Psoas muscle (tissue), 8 donors: ENCODE measurements around the gene SLC27A1. TPM values are rescaled to one million over a fixed set of nuclear protein-coding genes. Genes with fewer than 3 reads are reported as not detected.

Experiments
- ATAC-seq, 4 donors: fragments of 200-7000 bp; cut with Tn5 transposase; one replicate each; pipeline ENCODE4 v1.9.1; 2020; ENCODE audit warnings: moderate library complexity in 3 of 4, mild to moderate bottlenecking in 2 of 4
- DNase-seq, 2 donors: peaks; one replicate each; pipeline ENCODE4 v3.0.0-alpha.2; 2020
- H3K27ac ChIP-seq: fragments of 200-600 bp; one replicate; pipeline ENCODE4 v1.8.0; 2022
- H3K27me3 ChIP-seq, 3 donors: fragments of 200-600 bp in 1 of 3; one replicate each; pipeline versions ENCODE4 v1.6.1 to v1.8.0; 2013 to 2022; ENCODE audit warnings: low read length in 2 of 3, mild to moderate bottlenecking in 2 of 3, moderate library complexity in 1 of 3; ENCODE audit not compliant: insufficient read depth in 3 of 3
- H3K36me3 ChIP-seq, 2 donors: fragments of 200-600 bp in 1 of 2; one replicate each; pipeline versions ENCODE4 v1.6.1 to v1.8.0; 2013 to 2022; ENCODE audit warnings: low read depth in 1 of 2, mild to moderate bottlenecking in 1 of 2, moderate library complexity in 1 of 2; ENCODE audit not compliant: insufficient read depth in 1 of 2
- H3K4me1 ChIP-seq: fragments of 200-600 bp; one replicate; pipeline ENCODE4 v1.8.0; 2022
- H3K4me3 ChIP-seq: fragments of 200-600 bp; one replicate; pipeline ENCODE4 v1.8.0; 2022; ENCODE audit warnings: mild to moderate bottlenecking
- H3K9me3 ChIP-seq: fragments of 200-600 bp; one replicate; pipeline ENCODE4 v1.8.0; 2022
- WGBS, 3 donors: extraction: QIAGEN DNeasy Blood & Tissue Kit; methylation state at CpG; one replicate each; pipeline versions ENCODE4 v1.1.6 to v1.1.7; 2013; 5-methylcytosine and 5-hydroxymethylcytosine counted together
- intact Hi-C, 2 donors: fragments of 100-400 bp; cut with DNase I; formaldehyde crosslinking; loops; one replicate each; pipeline versions ENCODE4 v1.11.0 to v1.14.2; 2022
- long read RNA-seq, 2 donors: library from polyadenylated mRNA; unstranded; transcript quantifications; one replicate each; pipeline ENCODE4 v2.0.0, GENCODE V29; 2021
- polyA plus RNA-seq, 3 donors: library from polyadenylated mRNA; stranded (reverse); fragments of 200-250 nt; gene quantifications; one replicate each; pipeline ENCODE4 v1.2.3, GENCODE V29; 2013
- total RNA-seq, 4 donors: library from RNA; stranded (reverse); fragmentation: NEBNext Ultra II Directional in 2 of 4; extraction: Animal tissue kit (Norgen Biotek cat#: 25700) in 2 of 4; gene quantifications; one replicate each; pipeline versions ENCODE4 v1.2.1 to v1.2.4, GENCODE V29; 2021 to 2023
- TF ChIP-seq, protein P1 (sequence below): fragments of 200-600 bp; IDR thresholded peaks from one replicate; pipeline ENCODE4 v1.8.0; 2022; ENCODE audit warnings: antibody characterized with exemption
- donor health status: healthy with polysubstance abuse.
- donor health status: DM: no; HTN: no; CAD: no; lungs with moderate emphysema.
- donor health status: Bipolar disorder and iron deficiency.
- donor health status: healthy.
- donor health status: DM: yes; HTN: yes; CAD: no.
- donor health status: DM: no; HTN: no; CAD: no.
- donor health status: DM: no; HTN: no; CAD: no.
- donor health status: DM: yes; HTN: yes; CAD: no.

The SLC27A1 gene
- 10 to 100 TPM; 18.4 to 40.1 (median 27.9) TPM for total RNA-seq
- polyA plus RNA-seq = 10 to 100 TPM; 11.8 to 30.6 (median 24.1) TPM
- long read RNA-seq, donor 1, partial matches to known transcripts = 1 of 6 reads
- long read RNA-seq, donor 1, other reads (novel, unspliced or antisense) = 4 of 6 reads
- long read RNA-seq, donor 2, partial matches to known transcripts = 13 of 31 reads
- long read RNA-seq, donor 2, other reads (novel, unspliced or antisense) = 17 of 31 reads

- peak within 1 kb of the TSS; percentile 88 for H3K4me3 ChIP-seq
- ATAC-seq (peak; percentile 79 to 86 (median 82)), DNase-seq (peak; percentile 99)
- H3K27me3 ChIP-seq = no peaks in the 10 kb centered on the region
- WGBS, 3 donors = 0 to 2% (median 1%) methylated on average over 43 to 67 of the region's 67 CpGs
- intact Hi-C loops = no loop called here
- H3K4me1 ChIP-seq = peaks cover 38% of the 10 kb centered on the region
- H3K27ac ChIP-seq = peak within 1 kb of the TSS; percentile 93
- peaks cover 0 to 4% of the 10 kb centered on the region in 2 donors for H3K36me3 ChIP-seq
- TF ChIP-seq, protein P1, sequence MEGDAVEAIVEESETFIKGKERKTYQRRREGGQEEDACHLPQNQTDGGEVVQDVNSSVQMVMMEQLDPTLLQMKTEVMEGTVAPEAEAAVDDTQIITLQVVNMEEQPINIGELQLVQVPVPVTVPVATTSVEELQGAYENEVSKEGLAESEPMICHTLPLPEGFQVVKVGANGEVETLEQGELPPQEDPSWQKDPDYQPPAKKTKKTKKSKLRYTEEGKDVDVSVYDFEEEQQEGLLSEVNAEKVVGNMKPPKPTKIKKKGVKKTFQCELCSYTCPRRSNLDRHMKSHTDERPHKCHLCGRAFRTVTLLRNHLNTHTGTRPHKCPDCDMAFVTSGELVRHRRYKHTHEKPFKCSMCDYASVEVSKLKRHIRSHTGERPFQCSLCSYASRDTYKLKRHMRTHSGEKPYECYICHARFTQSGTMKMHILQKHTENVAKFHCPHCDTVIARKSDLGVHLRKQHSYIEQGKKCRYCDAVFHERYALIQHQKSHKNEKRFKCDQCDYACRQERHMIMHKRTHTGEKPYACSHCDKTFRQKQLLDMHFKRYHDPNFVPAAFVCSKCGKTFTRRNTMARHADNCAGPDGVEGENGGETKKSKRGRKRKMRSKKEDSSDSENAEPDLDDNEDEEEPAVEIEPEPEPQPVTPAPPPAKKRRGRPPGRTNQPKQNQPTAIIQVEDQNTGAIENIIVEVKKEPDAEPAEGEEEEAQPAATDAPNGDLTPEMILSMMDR = no peak
- H3K9me3 ChIP-seq = no peaks in the 10 kb centered on the region
These were observed at the start of gene SLC27A1 for GRCh38 chr19:17470068-17470841. TSS of gene SLC27A1 (plus strand) at chr19:17470524. CDS start at chr19:17470541, 17 bp downstream.

DNA sequence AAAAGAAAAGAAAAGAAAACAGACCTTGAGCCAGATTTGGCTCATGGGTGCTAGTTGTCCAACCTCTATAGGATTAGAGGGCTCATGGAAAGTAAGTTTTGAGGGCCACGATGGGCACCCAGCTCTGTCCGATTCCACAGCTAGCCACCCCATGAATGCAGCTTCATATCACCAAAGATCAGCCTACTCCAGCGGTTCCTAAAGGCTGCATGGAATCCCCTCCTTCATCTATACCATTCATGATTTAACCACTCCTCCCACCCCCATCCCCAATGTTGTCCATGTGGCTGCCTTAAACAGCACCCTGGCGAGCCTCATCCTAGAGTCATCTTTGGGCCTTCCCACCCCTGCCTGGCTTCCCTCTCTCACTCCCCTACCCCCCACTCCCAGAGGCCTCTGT lies 48.4 kb upstream of the SLC27A1 start:
- DNase-seq = no peak
- H3K27ac ChIP-seq = no peak overlapping the region
- intact Hi-C loops = no loop called here
- TF ChIP-seq, protein P1 = no peak
- peaks cover 0 to 4% (median 0%) of the 10 kb centered on the region in 3 donors for H3K27me3 ChIP-seq
- WGBS, 3 donors = 93 to 97% (median 96%) methylated on average over 4 of the region's 4 CpGs
- H3K4me3 ChIP-seq = no peak overlapping the region
- H3K36me3 ChIP-seq = peaks cover 0 to 11% of the 10 kb centered on the region in 2 donors
- ATAC-seq = no peak
- H3K4me1 ChIP-seq = peaks cover 5% of the 10 kb centered on the region
- H3K9me3 ChIP-seq = no peaks in the 10 kb centered on the region

- no peaks in the 10 kb centered on the region for H3K27me3 ChIP-seq
- no peak overlapping the region for H3K27ac ChIP-seq
- no peaks in the 10 kb centered on the region for H3K9me3 ChIP-seq
- TF ChIP-seq, protein P1 = no peak
- DNase-seq (no peak), ATAC-seq (no peak)
- intact Hi-C loops = no loop called here
- 89 to 95% (median 92%) methylated on average over 20 of the region's 20 CpGs for WGBS, 3 donors
- H3K36me3 ChIP-seq = peaks cover 0 to 11% of the 10 kb centered on the region in 2 donors
- H3K4me1 ChIP-seq = peaks cover 5% of the 10 kb centered on the region
- H3K4me3 ChIP-seq = no peak overlapping the region
These were observed 46.7 kb upstream of the SLC27A1 start for GRCh38 chr19:17423429-17424208.

- H3K9me3 ChIP-seq = no peaks in the 10 kb centered on the region
- DNase-seq (peak; percentile 34 to 62), ATAC-seq (no peak)
- TF ChIP-seq, protein P1 = no peak
- peaks cover 3% of the 10 kb centered on the region for H3K4me1 ChIP-seq
- no peak overlapping the region for H3K27ac ChIP-seq
- 35 to 37% (median 36%) methylated on average over 24 to 27 of the region's 27 CpGs for WGBS, 3 donors
- intact Hi-C loops = no loop called here
- H3K27me3 ChIP-seq = no peaks in the 10 kb centered on the region
- no peak overlapping the region for H3K4me3 ChIP-seq
- peaks cover 0 to 11% of the 10 kb centered on the region in 2 donors for H3K36me3 ChIP-seq
These were observed 45.5 kb upstream of the SLC27A1 start for GRCh38 chr19:17424743-17425365.
